HepG2 (cell line): ENCODE results near the gene CHIC2. TPM values are rescaled to one million over a fixed set of nuclear protein-coding genes. Genes with fewer than 3 reads are reported as not detected.
A peak's percentile ranks its signal among the peaks of the same experiment; 100 is the strongest.

Experiments used
- ADNP ChIP-seq: sonication (generic); formaldehyde crosslinking; IDR thresholded peaks from 2 replicates; pipeline ENCODE4 v1.4.0; 2020; ENCODE audit warnings: missing genetic modification reagents
- ATRX ChIP-seq: sonication (generic); formaldehyde crosslinking; IDR thresholded peaks from 2 replicates; pipeline ENCODE4 v1.4.0; 2020; ENCODE audit warnings: missing genetic modification reagents, borderline replicate concordance
- FOXC1 ChIP-seq: sonication (generic); formaldehyde crosslinking; IDR thresholded peaks from 2 replicates; pipeline ENCODE4 v1.8.0; 2022; ENCODE audit warnings: mild to moderate bottlenecking, missing genetic modification reagents, borderline replicate concordance
- GTF2F1 ChIP-seq: fragments of 150-350 bp; IDR thresholded peaks from 2 replicates; pipeline ENCODE4 v1.6.1; 2014; ENCODE audit warnings: low read length
- HMG20B ChIP-seq: conservative IDR thresholded peaks from 2 replicates; pipeline ENCODE4 v1.6.1; 2016; ENCODE audit warnings: missing genetic modification reagents, missing compliant biosample characterization
- KLF13 ChIP-seq: sonication (generic); formaldehyde crosslinking; IDR thresholded peaks from 2 replicates; pipeline ENCODE4 v1.4.0; 2020; ENCODE audit warnings: mild to moderate bottlenecking, missing genetic modification reagents
- MAFF ChIP-seq: IDR thresholded peaks from 2 replicates; pipeline ENCODE4 v1.6.1; 2011; ENCODE audit warnings: low read depth, low read length, improper control_type of control experiment
- MIXL1 ChIP-seq: IDR thresholded peaks from 2 replicates; pipeline ENCODE4 v1.6.1; 2016
- PAX8 ChIP-seq: sonication (generic); formaldehyde crosslinking; IDR thresholded peaks from 2 replicates; pipeline ENCODE4 v1.8.0; 2022; ENCODE audit warnings: mild to moderate bottlenecking, missing genetic modification reagents, borderline replicate concordance
- SKI ChIP-seq: fragments of 450-650 bp; IDR thresholded peaks from one replicate; pipeline ENCODE4 v1.6.1; 2018; ENCODE audit warnings: mild to moderate bottlenecking; ENCODE audit not compliant: partially characterized antibody
- SP1 ChIP-seq, 2 experiments: fragments of 450-650 bp in 1 of 2; sonication (generic) in 1 of 2; formaldehyde crosslinking in 1 of 2; IDR thresholded peaks; 2 replicates each; pipeline versions ENCODE4 v1.4.0 to v1.6.1; 2016 to 2020; ENCODE audit warnings: missing genetic modification reagents in 1 of 2
- SP140L ChIP-seq: sonication (generic); formaldehyde crosslinking; IDR thresholded peaks from 2 replicates; pipeline ENCODE4 v1.4.0; 2020; ENCODE audit warnings: missing genetic modification reagents, borderline replicate concordance
- SRSF1 ChIP-seq: fragments of 200-400 bp; formaldehyde crosslinking; optimal IDR thresholded peaks from 2 replicates; pipeline ENCODE3; 2017; ENCODE audit warnings: mild to moderate bottlenecking, low read depth, low read length, moderate library complexity
- ZKSCAN5 ChIP-seq: sonication (generic); formaldehyde crosslinking; IDR thresholded peaks from 2 replicates; pipeline ENCODE4 v1.5.1; 2020; ENCODE audit warnings: mild to moderate bottlenecking, missing genetic modification reagents
- ZNF34 ChIP-seq: sonication (generic); formaldehyde crosslinking; IDR thresholded peaks from 2 replicates; pipeline ENCODE4 v1.4.0; 2020; ENCODE audit warnings: mild to moderate bottlenecking, missing genetic modification reagents, borderline replicate concordance
- ZNF343 ChIP-seq: sonication (generic); formaldehyde crosslinking; IDR thresholded peaks from 2 replicates; pipeline ENCODE4 v1.4.0; 2020; ENCODE audit warnings: mild to moderate bottlenecking, missing genetic modification reagents
- ZSCAN29 ChIP-seq: sonication (generic); formaldehyde crosslinking; conservative IDR thresholded peaks from 2 replicates; pipeline ENCODE4 v1.4.0; 2020; ENCODE audit warnings: mild to moderate bottlenecking, missing genetic modification reagents
- polyA plus RNA-seq, 8 experiments: library from polyadenylated mRNA; depleted of rRNA in 3 of 8; stranded (reverse) in 7 of 8; unstranded in 1 of 8; fragments of >200 nt; fragmentation: Illumina TruSeq in 4 of 8; extraction: Trizol in 4 of 8; gene quantifications; 2 replicates each; pipeline versions ENCODE4 v1.2.1 to v1.2.3, GENCODE V29; 2011 to 2016; ENCODE audit warnings: low read depth in 4 of 8, missing spikeins in 1 of 8, mixed read lengths in 1 of 8; ENCODE audit not compliant: insufficient read depth in 1 of 8
- total RNA-seq, 5 experiments: library from RNA; depleted of rRNA; stranded (reverse); fragments of >200 nt; fragmentation: Illumina TruSeq; extraction: Trizol; gene quantifications; 2 replicates each; pipeline ENCODE4 v1.2.3, GENCODE V29; 2016; ENCODE audit warnings: low read depth in 1 of 5
- TF ChIP-seq, protein P1 (sequence below): sonication (generic); formaldehyde crosslinking; IDR thresholded peaks from 2 replicates; pipeline ENCODE4 v1.4.0; 2020; ENCODE audit warnings: low read depth, missing genetic modification reagents
- TF ChIP-seq, protein P2 (sequence below): fragments of 450-650 bp; IDR thresholded peaks from 2 replicates; pipeline ENCODE4 v1.6.1; 2016
- TF ChIP-seq, protein P3 (sequence below): sonication (generic); formaldehyde crosslinking; IDR thresholded peaks from 2 replicates; pipeline ENCODE4 v1.8.1; 2023; ENCODE audit warnings: missing genetic modification reagents, mild to moderate bottlenecking, borderline replicate concordance
- TF ChIP-seq, protein P4 (sequence below): sonication (generic); formaldehyde crosslinking; IDR thresholded peaks from 2 replicates; pipeline ENCODE4 v1.4.0; 2020; ENCODE audit warnings: missing genetic modification reagents; ENCODE audit errors: not compliant biosample characterization

The CHIC2 gene
- total and polyA plus RNA-seq, 2 of the 13 experiments (the other 11 are each of a cell fraction or from before 2014, with no cell fraction given), result 10.0 to 17.2 TPM

DNA sequence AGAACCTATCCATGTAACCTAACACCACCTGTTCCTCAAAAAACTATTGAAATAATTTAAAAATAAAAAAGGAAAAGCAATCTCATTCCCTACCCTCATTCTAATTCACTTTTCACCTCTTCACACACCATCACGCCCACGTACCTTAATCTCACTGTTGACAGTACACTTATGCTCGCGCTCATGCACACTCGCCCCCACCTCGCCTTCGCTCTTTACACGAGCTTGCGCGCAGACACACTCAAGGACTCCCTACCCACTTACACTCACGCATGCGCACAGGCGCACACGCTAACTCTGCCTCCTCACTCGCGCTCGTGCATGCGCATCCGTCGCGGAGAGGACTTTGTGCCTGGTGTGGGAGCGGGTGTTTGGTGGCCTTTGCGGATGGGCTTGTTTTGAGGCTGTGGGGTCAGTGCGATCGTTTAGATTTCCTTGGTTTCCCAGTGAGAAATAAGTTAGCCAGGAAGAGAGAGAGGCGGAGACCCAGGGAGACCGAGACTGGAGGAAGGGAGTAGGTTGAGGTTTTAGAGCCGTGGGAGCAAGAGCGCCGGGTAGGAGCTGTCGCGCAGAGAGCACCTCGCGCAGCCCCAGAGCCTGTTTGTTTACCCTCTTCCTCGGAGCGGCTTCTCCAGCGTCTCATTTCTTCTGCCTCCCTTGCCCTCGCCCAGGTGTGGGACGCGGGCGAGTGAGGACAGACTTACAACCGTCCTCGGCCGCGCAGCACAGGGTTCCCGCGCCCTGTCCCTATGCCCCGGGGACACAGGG is 27.4 kb upstream of the CHIC2 start (continued):
- TF ChIP-seq, protein P1, sequence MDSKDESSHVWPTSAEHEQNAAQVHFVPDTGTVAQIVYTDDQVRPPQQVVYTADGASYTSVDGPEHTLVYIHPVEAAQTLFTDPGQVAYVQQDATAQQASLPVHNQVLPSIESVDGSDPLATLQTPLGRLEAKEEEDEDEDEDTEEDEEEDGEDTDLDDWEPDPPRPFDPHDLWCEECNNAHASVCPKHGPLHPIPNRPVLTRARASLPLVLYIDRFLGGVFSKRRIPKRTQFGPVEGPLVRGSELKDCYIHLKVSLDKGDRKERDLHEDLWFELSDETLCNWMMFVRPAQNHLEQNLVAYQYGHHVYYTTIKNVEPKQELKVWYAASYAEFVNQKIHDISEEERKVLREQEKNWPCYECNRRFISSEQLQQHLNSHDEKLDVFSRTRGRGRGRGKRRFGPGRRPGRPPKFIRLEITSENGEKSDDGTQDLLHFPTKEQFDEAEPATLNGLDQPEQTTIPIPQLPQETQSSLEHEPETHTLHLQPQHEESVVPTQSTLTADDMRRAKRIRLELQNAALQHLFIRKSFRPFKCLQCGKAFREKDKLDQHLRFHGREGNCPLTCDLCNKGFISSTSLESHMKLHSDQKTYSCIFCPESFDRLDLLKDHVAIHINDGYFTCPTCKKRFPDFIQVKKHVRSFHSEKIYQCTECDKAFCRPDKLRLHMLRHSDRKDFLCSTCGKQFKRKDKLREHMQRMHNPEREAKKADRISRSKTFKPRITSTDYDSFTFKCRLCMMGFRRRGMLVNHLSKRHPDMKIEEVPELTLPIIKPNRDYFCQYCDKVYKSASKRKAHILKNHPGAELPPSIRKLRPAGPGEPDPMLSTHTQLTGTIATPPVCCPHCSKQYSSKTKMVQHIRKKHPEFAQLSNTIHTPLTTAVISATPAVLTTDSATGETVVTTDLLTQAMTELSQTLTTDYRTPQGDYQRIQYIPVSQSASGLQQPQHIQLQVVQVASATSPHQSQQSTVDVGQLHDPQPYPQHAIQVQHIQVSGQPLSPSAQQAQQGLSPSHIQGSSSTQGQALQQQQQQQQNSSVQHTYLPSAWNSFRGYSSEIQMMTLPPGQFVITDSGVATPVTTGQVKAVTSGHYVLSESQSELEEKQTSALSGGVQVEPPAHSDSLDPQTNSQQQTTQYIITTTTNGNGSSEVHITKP (CRISPR knock-in tag), result 0 out of 2 replicates have a peak, but pooled peaks have one; percentile 25
- TF ChIP-seq KLF13 (CRISPR knock-in tag) (no peak), GTF2F1 (no peak), PAX8 (CRISPR knock-in tag) (0 out of 2 replicates have a peak, but pooled peaks have one; percentile 56), FOXC1 (CRISPR knock-in tag) (no peak), ZNF343 (CRISPR knock-in tag) (no peak), SP1 (IDR thresholded peaks at IDR 0.05) (no peak), SP1 (CRISPR knock-in tag; IDR thresholded peaks at IDR 0.05) (no peak; the same call in 1 of the 2 replicates), ZNF34 (no peak), ADNP (CRISPR knock-in tag) (no peak), SP140L (CRISPR knock-in tag) (no peak), ZSCAN29 (CRISPR knock-in tag) (no peak), ZKSCAN5 (CRISPR knock-in tag) (0 out of 2 replicates have a peak, but pooled peaks have one; percentile 6), SKI (no peak), MAFF (no peak), ATRX (CRISPR knock-in tag) (no peak), MIXL1 (CRISPR knock-in tag) (no peak; the same call in none of the 2 replicates), SRSF1 (peak; percentile 73), HMG20B (CRISPR knock-in tag) (no peak)
- TF ChIP-seq, protein P2, sequence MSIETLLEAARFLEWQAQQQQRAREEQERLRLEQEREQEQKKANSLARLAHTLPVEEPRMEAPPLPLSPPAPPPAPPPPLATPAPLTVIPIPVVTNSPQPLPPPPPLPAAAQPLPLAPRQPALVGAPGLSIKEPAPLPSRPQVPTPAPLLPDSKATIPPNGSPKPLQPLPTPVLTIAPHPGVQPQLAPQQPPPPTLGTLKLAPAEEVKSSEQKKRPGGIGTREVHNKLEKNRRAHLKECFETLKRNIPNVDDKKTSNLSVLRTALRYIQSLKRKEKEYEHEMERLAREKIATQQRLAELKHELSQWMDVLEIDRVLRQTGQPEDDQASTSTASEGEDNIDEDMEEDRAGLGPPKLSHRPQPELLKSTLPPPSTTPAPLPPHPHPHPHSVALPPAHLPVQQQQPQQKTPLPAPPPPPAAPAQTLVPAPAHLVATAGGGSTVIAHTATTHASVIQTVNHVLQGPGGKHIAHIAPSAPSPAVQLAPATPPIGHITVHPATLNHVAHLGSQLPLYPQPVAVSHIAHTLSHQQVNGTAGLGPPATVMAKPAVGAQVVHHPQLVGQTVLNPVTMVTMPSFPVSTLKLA, result no peak
- TF ChIP-seq, protein P3, sequence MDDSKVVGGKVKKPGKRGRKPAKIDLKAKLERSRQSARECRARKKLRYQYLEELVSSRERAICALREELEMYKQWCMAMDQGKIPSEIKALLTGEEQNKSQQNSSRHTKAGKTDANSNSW (CRISPR knock-in tag), result no peak
- TF ChIP-seq, protein P4, sequence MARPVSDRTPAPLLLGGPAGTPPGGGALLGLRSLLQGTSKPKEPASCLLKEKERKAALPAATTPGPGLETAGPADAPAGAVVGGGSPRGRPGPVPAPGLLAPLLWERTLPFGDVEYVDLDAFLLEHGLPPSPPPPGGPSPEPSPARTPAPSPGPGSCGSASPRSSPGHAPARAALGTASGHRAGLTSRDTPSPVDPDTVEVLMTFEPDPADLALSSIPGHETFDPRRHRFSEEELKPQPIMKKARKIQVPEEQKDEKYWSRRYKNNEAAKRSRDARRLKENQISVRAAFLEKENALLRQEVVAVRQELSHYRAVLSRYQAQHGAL (CRISPR knock-in tag), result no peak
